K562 (cell line): ENCODE data around the gene PHKB. TPM values are rescaled to one million over a fixed set of nuclear protein-coding genes. Genes with fewer than 3 reads are reported as not detected.
A peak's percentile ranks its signal among the peaks of the same experiment; 100 is the strongest.

ENCODE experiments used
- E4F1 ChIP-seq: fragments of 250-450 bp; sonication (Bioruptor Pico); IDR thresholded peaks from 2 replicates; pipeline ENCODE4 v1.5.0; 2021; ENCODE audit warnings: mild to moderate bottlenecking, borderline replicate concordance
- HDGF ChIP-seq: fragments of 450-650 bp; IDR thresholded peaks from 2 replicates; pipeline ENCODE4 v1.6.1; 2016
- HSF4 ChIP-seq: fragments of 250-450 bp; sonication (Bioruptor Pico); IDR thresholded peaks from 2 replicates; pipeline ENCODE4 v2.1.2; 2022; ENCODE audit warnings: mild to moderate bottlenecking, moderate library complexity, borderline replicate concordance
- ID3 ChIP-seq, 2 experiments: fragments of 250-450 bp in 1 of 2; fragments of 450-650 bp in 1 of 2; sonication (Bioruptor Pico) in 1 of 2; IDR thresholded peaks; 2 replicates each; pipeline versions ENCODE4 v1.6.1 to v1.8.0; 2016 to 2021; ENCODE audit warnings: mild to moderate bottlenecking in 2 of 2, moderate library complexity in 2 of 2, missing compliant biosample characterization in 1 of 2, missing genetic modification characterization in 1 of 2
- IRF2 ChIP-seq: sonication (generic); formaldehyde crosslinking; IDR thresholded peaks from 2 replicates; pipeline ENCODE4 v1.8.1; 2022; ENCODE audit warnings: mild to moderate bottlenecking, missing genetic modification reagents
- MTA2 ChIP-seq: fragments of 450-650 bp; IDR thresholded peaks from 2 replicates; pipeline ENCODE4 v1.6.1; 2016; ENCODE audit warnings: low read depth
- PATZ1 ChIP-seq: fragments of 250-450 bp; sonication (Bioruptor Pico); IDR thresholded peaks from 2 replicates; pipeline ENCODE4 v1.5.0; 2020; ENCODE audit warnings: mild to moderate bottlenecking, borderline replicate concordance
- PHTF2 ChIP-seq: fragments of 250-450 bp; sonication (Bioruptor Pico); IDR thresholded peaks from 2 replicates; pipeline ENCODE4 v1.5.0; 2021; ENCODE audit warnings: mild to moderate bottlenecking
- RAD51 ChIP-seq: fragments of 450-650 bp; IDR thresholded peaks from 2 replicates; pipeline ENCODE4 v1.7.1; 2016; ENCODE audit warnings: low read depth, mild to moderate bottlenecking, borderline replicate concordance
- RFX1 ChIP-seq: fragments of 450-650 bp; IDR thresholded peaks from 2 replicates; pipeline ENCODE4 v1.6.1; 2016; ENCODE audit warnings: mild to moderate bottlenecking, moderate library complexity
- SIRT6 ChIP-seq: IDR thresholded peaks from one replicate; pipeline ENCODE4 v1.6.1; 2012; ENCODE audit warnings: low read depth, mild to moderate bottlenecking, control low read depth, inconsistent platforms, low read length, moderate library complexity
- SMARCA5 ChIP-seq: fragments of 450-650 bp; IDR thresholded peaks from 2 replicates; pipeline ENCODE4 v1.6.1; 2016
- SOX6 ChIP-seq: fragments of 450-650 bp; IDR thresholded peaks from 2 replicates; pipeline ENCODE4 v1.6.1; 2014; ENCODE audit warnings: mild to moderate bottlenecking
- TFE3 ChIP-seq: fragments of 450-650 bp; formaldehyde crosslinking; IDR thresholded peaks from 2 replicates; pipeline ENCODE4 v1.4.0; 2020; ENCODE audit warnings: mild to moderate bottlenecking, mixed read lengths
- ZBTB12 ChIP-seq: fragments of 250-450 bp; sonication (Bioruptor Pico); IDR thresholded peaks from 2 replicates; pipeline ENCODE4 v1.4.0; 2020
- ZBTB43 ChIP-seq: sonication (generic); formaldehyde crosslinking; IDR thresholded peaks from 2 replicates; pipeline ENCODE4 v1.8.0; 2023; ENCODE audit warnings: mild to moderate bottlenecking, missing genetic modification reagents
- ZNF212 ChIP-seq: fragments of 450-650 bp; formaldehyde crosslinking; IDR thresholded peaks from 2 replicates; pipeline ENCODE4 v1.4.0; 2020; ENCODE audit warnings: mild to moderate bottlenecking
- polyA plus RNA-seq, 8 experiments: library from polyadenylated mRNA; depleted of rRNA in 4 of 8; stranded (reverse) in 5 of 8; unstranded in 3 of 8; fragments of >200 nt; fragmentation: Nextera tagmentation in 2 of 8; fragmentation: Illumina TruSeq in 1 of 8; extraction: Ambion mirVana in 2 of 8; extraction: Trizol in 1 of 8; gene quantifications; 2 replicates each; pipeline versions ENCODE4 v1.2.1 to v1.2.3, GENCODE V29; 2011 to 2014; ENCODE audit warnings: inconsistent platforms in 1 of 8, missing spikeins in 1 of 8
- total RNA-seq, 7 experiments: library from RNA; depleted of rRNA in 6 of 7; stranded (reverse); fragments of >200 nt in 6 of 7; fragmentation: Illumina TruSeq in 2 of 7; extraction: Trizol in 2 of 7; gene quantifications; 2 replicates each; pipeline versions ENCODE4 v1.2.1 to v1.2.3, GENCODE V29; 2011 to 2021; ENCODE audit warnings: low replicate concordance in 1 of 7

The PHKB gene
- total and polyA plus RNA-seq, 9 of the 15 experiments (the other 6 are each of a cell fraction or from before 2014, with no cell fraction given), result 24.7 to 92.3 (median 67.0) TPM

GRCh38 chr16:47625115-47625567, 164.0 kb downstream of the PHKB start (continued):
- TF ChIP-seq HDGF, result peak; percentile 54; the same call in 1 of the 2 replicates
- TF ChIP-seq ID3 (CRISPR knock-in tag; IDR thresholded peaks at IDR 0.05), result no peak
- TF ChIP-seq ID3 (tag; IDR thresholded peaks at IDR 0.05), result peak; percentile 55; the same call in 1 of the 2 replicates
- TF ChIP-seq RAD51, result no peak; the same call in 1 of the 2 replicates
- no peak for TF ChIP-seq HSF4 (CRISPR knock-in tag)
- no peak for TF ChIP-seq ZBTB43 (CRISPR knock-in tag)
- no peak for TF ChIP-seq SIRT6
- TF ChIP-seq IRF2, result no peak
- TF ChIP-seq MTA2, result peak; percentile 84
- TF ChIP-seq ZBTB12 (CRISPR knock-in tag), result no peak
- TF ChIP-seq SOX6, result peak; percentile 69
- no peak for TF ChIP-seq PHTF2 (CRISPR knock-in tag)
- no peak for TF ChIP-seq E4F1 (CRISPR knock-in tag)
- no peak for TF ChIP-seq PATZ1 (CRISPR knock-in tag)
- no peak for TF ChIP-seq ZNF212
- no peak for TF ChIP-seq TFE3
- TF ChIP-seq SMARCA5, result peak; percentile 92
- TF ChIP-seq RFX1, result no peak
